GM19438 (cell line): ENCODE results near the gene RPS6KA2.

Experiments used
- ATAC-seq: cut with Tn5 transposase; IDR thresholded peaks from one replicate; pipeline ENCODE4 v1.9.1; 2021; ENCODE audit warnings: low read depth; ENCODE audit not compliant: unreplicated experiment

The RPS6KA2 gene

DNA sequence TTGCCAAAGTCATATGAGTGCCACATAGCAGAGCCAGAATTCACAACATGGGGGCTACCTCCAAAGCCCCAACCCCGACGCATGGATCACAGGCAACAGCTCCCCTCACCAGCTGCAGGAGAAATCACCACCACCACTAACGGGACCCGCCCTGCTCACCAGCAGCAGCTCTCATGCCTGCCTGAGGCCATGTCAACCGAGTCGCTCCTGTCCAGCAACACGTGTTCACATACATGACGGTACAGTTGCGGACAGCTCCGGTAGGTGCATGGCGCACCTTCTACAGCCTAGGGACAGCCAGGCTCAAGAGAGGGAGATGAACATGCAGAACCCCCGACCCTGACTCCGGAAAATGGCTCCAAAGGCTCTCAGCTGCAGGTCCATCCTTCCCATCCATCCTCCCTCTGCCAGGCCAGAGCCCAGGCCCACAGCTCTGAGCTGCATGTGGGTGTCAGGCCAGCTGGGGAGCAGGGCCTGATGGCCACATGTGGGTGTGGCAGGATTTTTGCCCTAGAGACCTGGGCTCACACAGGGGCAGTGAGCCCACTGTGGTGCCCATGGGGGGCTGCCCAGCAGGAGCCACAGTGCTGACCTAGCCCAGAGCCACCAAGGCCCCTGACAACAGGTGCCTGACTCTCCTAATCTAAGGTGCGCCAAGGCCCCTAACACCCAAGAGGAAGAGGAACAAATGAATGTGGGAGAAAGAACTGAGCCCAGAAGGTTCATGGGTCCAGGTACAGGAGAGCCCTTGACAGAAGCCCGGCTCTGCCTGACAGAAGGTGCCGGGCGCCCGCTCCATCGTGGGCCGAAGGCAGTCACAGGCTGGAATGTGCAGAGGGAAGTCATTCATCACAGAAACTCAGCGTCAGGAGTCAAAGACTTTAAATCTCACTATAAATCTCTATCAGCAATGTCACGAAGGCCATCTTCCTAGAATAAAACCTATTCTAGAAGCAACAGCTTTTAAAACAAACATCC lies 10.5 kb downstream of the RPS6KA2 start:
- no peak for ATAC-seq

- ATAC-seq, result no peak
These were observed 11.8 kb downstream of the RPS6KA2 start for GRCh38 chr6:166615059-166615770.

DNA sequence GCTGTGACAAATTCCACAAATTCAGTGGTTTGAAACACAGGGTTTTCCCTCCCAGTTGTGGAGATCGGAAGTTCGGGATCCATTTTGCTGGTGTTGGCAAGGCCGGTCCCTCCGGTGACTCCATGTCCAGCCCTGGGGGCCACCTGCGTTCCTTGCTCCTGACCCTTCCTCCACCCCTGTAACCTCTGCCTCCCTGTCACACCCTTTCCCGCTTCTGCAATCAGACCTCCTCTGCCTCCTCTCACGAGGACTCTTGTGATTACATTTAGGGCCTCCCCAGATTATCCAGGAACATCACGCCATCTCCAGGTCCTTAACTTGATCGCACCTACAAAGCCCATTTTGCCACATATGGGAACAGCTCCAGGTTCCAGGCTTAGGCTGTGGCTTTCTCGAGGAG lies 12.5 kb downstream of the RPS6KA2 start:
- no peak for ATAC-seq

DNA sequence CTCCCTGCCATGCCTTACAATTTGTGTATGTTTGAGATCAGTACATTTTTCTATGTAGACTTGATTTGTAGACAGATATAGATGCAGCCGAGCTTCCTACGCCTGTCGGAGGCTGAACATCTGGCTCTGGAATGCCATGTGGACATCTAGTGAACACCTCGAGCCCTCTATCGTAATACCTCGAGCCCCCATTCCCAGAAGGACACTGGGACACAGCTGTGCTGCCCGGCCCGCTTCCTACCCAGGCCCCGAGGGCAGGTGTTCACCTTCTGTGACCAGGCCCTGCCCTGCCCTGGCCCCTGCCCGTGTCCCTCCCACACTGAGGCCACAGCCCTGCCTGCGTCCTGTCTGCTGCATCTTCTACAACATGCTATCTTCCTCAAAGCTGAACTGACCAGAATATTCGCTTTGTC lies 12.9 kb downstream of the RPS6KA2 start:
- no peak for ATAC-seq

GRCh38 chr6:166613027-166613426 lies 14.0 kb downstream of the RPS6KA2 start:
- ATAC-seq, result no peak

GRCh38 chr6:166612471-166612881 lies 14.6 kb downstream of the RPS6KA2 start:
- ATAC-seq, result no peak

DNA sequence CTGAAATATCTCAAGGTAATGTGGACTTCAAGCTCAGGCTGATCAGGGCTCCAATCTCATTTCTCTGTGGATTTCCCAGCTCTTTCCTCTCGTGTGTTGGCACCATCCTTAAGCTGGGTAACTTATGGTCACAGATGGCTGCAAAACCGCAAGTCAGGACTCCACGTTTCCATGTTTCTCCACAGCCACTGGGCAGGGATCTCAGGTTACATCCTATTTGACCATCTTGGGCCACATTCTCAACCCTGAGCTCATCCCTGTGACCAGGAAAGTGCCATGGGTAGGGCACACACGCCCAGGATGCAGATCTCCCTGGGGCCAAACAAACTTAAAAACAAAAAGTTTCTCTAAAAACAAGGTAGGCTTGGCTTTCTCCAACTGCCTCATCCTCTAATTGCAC lies 15.4 kb downstream of the RPS6KA2 start:
- no peak for ATAC-seq

GRCh38 chr6:166610069-166610468 lies 17.0 kb downstream of the RPS6KA2 start:
- ATAC-seq, result no peak

GRCh38 chr6:166608774-166609173 lies 18.3 kb downstream of the RPS6KA2 start:
- ATAC-seq, result no peak

DNA sequence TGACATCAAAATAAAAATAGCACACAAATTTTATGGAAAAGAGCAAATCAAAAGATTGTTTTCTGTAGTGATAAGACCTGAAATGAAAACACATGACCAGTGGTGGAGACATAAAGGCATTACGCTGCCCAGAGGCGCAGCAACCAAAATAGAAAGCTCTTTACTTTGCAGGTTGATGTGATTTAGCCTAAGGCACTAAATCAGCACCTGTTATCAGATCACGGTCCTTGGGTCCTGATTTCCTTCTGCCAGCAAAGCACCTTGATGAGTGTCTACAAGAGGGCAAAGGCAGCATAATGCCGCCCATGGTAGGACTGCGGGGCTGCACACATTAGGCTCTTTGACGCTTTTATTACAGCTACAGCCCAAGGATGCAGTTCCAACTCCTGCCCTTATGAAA lies 21.3 kb downstream of the RPS6KA2 start:
- ATAC-seq, result no peak

- ATAC-seq, result no peak
These were observed 22.1 kb downstream of the RPS6KA2 start for GRCh38 chr6:166604911-166605310.

DNA sequence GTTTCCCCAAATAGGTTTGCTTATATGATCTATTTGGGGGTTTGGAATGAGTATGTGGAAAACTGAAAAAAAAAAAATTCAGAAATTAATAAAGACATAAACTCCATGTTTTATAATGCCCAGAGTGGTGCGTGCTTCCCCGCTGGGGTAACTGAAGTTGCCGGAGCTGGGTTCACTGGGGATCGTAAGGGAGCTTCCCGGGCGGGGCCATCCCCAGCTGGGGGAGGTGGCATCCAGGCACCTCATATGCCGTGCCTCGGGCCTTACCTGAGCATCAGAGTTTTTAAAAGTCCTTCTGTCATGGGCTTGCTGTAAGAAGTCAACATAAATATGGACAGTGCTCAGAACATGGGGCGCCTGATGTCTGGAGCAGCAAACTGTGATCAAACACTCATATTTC lies 22.7 kb downstream of the RPS6KA2 start:
- no peak for ATAC-seq

GRCh38 chr6:166603043-166603690 lies 23.9 kb downstream of the RPS6KA2 start:
- ATAC-seq, result no peak

DNA sequence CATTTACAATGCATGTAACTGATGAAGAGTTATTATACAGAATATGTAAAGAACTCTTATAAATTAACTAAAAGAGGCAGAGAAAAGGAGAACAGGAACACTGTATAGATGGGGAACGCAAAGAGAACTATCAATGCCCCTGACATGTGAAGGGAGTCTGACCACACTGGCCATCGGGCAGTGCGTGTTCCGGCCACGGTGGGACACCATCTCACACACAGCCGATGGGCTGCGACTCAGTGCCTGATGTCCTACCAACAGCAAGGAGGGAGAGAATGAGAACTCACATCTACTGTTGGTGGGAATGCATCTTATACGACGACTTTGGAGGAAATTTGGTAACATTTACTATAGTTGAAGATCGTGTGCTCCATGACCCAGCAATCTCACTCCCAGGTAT lies 25.1 kb downstream of the RPS6KA2 start:
- ATAC-seq, result no peak

- no peak for ATAC-seq
These were observed 26.1 kb downstream of the RPS6KA2 start for GRCh38 chr6:166600931-166601330.

- no peak for ATAC-seq
These were observed 27.8 kb downstream of the RPS6KA2 start for GRCh38 chr6:166599205-166599604.

- ATAC-seq, result no peak
These were observed 28.5 kb downstream of the RPS6KA2 start for GRCh38 chr6:166598441-166599138.

GRCh38 chr6:166597711-166598440 lies 29.2 kb downstream of the RPS6KA2 start:
- ATAC-seq, result no peak

DNA sequence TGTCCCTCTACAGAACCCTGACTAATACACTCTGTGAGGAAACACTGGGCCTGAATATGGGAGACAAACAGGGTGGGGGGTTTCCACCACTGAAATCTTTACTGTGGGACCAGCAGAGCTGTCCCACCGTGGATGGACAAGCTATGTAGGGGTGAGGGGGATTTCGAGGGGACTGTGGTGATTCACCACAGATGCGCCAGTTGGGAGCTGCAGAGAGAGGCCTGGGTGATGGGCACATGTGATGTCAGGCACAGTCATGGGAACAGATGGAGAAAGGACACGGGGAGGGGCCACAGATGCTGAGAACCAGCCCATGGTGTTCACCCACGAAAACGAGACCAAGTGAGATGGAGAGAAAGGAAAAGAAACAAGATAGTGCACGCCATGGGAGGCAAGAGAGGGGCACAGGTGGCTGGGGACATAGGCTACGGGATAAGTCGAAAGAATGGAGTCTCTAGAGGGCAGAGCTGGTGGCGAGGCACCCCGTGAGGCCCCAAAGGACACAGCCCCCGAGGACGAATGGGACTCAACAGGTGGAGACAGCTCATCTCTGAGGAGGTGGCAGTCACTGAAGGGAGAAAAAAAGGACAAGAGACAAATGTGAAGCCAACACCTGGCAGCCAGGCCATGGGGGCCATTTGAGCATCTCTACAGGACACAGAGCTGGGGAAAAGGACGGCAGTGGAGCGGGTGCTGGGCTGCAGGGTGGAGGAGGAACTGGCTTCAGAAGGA lies 30.1 kb downstream of the RPS6KA2 start:
- ATAC-seq, result no peak
